Measurements from ENCODE around the gene AP2B1.
"Not testable (repeated sequence)": the region's sequence is repeated elsewhere in the genome, so short reads cannot be mapped to it uniquely, and the experiment has no call there.

The AP2B1 gene

DNA sequence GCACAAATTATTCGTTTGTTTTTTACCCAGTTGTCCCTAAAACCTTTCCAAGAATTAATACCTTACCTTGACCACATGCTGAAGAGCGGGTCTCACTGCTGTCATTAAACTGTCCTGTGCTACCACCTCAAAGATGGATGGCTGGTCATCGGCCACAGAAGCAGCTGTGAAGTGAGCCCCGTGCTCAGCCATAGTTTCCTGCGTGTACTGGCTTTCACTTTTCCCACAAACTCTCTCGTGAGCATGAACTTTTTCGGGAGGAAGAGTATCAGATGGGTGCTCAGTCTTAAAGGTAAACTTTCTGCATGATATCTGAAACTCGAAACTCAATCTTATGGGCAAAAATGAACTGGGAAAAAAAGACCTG, 9.3 kb upstream of the AP2B1 start:
- DNase-seq = no peak

DNA sequence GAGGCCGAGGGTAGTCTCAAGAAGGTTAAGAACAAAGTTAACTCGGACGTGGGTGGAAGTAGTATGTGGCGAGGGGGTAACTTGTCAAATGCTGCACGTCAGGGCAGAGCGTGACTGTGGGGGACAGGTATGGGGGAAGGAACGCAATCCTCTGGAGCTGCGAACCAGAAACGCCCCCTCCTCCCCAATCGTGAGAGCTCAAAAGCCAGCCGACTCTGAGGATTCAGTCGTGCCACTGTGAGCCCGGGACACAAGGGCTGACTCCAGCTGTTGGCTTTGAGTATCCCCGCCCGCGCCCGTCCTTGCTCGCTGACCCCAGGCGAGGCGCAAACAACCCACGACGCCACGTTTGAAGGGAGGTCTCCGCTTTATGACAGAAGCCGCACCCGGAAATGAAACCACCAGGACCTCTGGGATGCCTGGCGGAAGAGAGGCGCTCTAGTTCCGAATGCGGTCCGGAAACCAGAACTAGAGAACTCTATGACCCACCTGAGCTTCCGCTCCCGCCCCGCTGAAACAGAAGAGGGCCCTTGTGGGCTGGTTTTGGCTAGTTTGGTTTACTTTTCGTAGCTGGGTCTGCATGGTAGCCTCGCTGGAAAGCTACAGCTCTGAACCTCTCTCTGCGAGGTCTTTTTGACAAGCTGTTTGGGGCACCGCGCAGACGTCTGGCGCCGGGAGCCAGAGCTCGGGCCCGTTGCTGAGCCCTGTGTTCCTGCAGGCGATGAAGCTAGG, 8.8 kb upstream of the AP2B1 start, which contains the start of gene PEX12:
PEX12 (minus strand) TSS at position 375 of the 732 bp plus-strand sequence. CDS start 550 bp downstream, outside the sequence.
- DNase-seq = peak; percentile 92

DNA sequence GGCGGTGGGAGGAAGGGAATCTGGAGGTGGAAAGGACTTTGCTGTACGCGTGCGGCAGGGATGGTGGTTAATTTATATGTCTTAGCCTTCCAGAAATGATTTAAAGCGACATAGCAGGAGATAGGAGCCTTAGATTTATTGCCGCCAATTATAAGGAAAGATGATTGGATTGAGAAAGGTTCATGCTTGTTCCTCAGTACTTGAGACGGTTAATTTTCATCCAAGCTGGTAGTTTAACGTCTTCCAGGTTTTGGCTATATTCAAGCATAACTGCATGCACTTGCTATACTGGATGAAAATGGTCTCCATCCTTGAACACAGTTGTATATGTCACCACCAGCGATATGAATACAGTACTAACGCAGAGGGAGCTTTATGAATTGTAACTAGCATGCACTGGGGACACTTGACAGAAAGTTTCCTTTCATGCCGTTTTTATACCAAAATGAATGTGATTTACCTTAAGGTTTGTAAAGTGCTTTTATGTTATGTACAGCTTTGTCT, 8.1 kb upstream of the AP2B1 start:
- DNase-seq = no peak

DNA sequence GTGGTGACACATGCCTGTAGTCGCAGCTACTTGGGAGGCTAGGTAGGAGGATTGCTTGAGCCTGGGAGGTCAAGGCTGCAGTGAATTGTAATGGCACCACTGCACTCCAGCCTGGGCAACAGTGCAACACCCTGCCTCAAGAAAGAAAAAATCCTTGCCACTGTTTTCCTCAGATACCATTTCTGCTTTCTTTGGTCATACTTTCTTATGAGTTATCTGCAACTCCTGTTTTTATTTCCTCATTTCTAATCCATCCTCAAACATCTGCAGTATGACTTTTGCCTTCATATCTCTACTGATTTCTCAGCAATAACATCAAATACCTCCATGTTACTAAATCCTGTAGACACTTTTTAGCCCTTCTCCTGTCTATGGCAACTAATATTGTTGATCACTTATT, 3.1 kb upstream of the AP2B1 start:
- DNase-seq = no peak

DNA sequence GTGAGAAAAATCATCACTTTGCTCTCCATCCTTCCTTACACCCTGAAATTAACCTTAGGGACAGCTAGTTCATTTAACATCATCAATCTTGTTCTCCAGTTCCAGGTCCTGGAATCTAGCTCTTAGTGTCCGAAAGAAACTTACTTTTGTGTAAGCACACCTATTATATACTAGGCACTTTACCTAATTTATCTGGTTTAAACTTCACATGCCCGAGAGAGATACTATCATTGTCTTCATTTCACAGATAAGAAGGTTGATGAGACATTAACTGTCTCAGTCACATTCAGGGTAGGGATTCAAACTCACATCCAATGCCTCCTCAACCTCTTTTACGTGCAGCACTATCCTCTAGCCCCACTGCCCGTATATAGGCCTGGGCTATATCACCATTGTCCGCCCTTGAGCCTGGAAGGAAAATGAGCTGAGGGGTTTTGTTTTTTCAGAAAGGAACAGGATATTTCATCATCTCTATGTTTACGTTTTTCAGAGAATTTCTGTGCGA, 501 bp upstream of the AP2B1 start:
- DNase-seq = no peak

- DNase-seq = peak in 1 of 2 donors; percentile 31
Measured at GRCh38 chr17:35588196-35588920, 1.2 kb downstream of the AP2B1 start.

- no peak for DNase-seq
Measured at GRCh38 chr17:35596072-35596471, 8.9 kb downstream of the AP2B1 start.

DNA sequence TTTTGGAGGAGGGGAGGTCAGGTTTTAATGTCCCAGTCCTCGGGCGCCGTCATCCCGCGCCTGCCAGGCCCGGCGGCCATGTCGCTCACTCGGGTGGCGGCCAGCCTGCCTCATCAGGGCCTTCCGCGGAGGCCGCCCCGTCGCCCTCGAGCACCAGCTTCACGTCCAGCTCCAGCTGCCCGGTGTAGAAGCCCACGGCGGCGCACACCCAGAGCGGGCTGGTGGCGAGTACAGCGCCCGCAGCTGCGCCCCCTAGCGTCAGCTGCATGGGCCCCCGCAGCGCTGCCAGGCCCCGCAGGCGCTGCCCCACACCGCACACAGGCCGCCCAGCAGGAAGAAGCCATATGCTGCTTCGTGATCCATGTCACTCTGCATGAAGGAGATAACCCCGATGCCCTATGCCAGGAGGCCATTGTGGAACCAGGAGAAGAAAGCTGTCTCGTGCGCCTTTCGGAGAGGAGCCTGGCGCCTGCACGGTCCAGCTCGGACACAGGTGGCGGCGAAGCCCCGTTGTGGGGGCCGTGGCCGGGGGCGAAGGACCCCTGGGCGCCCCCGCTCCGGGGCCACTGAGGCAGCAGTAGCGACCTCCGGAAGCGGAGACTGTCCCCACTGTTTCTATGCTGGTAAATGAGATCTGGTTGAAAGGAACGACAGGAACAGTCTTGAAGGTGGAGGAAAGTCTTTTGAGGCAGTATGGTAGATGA, 9.6 kb downstream of the AP2B1 start:
- DNase-seq = no peak

DNA sequence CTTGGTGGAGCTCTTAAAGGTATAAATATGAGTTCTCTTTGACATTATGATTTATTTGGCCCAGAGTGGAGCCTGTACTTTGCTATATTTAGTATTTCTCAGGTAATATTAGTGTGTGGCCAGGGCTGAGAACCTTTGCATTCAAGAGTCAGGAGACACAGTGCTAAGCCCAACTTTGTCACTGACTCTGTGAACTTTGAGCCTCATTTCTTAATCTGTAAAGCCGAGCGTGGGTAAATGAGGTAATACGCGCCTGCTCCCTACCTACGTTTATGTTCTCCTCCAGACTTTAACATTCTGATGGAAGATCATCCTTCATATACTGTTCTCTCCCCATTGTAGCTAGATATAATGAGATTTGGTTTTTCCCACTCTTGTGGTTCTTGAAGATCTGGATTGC, 10.5 kb downstream of the AP2B1 start:
- no peak for DNase-seq

GRCh38 chr17:35603674-35604073, 16.6 kb downstream of the AP2B1 start:
- no peak for DNase-seq

DNA sequence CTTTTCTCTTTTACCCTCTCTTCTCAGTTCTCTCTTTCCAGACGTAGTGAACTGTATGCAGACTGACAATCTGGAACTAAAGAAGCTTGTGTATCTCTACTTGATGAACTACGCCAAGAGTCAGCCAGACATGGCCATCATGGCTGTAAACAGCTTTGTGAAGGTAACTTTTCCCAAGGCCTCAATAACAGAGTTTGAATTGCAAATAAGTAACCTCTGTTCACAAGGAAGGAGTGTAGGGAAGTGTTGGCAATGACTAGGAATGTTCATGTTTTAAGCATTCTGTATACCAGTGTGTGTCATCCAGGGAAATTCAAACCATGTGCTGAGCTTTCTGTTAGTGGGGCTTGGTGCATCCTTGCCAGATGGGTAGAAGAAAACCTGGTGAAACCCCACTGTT, 18.6 kb downstream of the AP2B1 start:
- no peak for DNase-seq

DNA sequence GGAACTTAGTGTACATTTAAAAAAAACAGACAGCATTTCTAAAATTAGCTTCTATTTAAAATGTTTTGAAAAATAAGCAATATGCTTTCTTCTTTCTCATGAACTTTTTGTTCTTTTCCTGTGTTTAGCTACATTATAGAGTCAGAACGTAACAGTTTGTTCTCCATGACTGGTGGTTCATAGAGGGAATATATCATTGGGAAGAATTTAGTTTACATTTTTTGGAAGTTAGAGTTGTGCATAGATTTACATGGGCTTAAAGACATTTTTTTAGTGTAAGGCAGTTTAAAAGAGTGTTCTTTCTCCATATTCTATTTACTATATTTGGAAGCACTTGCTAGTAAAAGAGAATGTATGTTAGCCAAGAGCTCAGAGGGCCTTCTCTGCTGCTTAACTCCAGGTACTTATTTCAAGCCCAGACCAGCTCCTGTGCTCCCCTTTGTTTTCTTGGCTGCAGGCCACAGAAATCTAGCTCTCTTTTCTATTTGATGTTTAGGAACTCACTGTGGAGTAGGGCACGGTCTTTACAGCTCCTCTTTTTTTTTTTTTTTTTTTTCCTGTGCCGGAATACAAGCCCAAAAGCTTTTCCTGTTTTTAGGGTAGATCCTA, 20.2 kb downstream of the AP2B1 start:
- DNase-seq = no peak

GRCh38 chr17:35609831-35610230, 22.7 kb downstream of the AP2B1 start:
- DNase-seq = no peak

- not testable (repeated sequence) for DNase-seq
Measured at GRCh38 chr17:35610746-35611145, 23.6 kb downstream of the AP2B1 start.

- peak; percentile 33 to 34 for DNase-seq
Measured at GRCh38 chr17:35612924-35613521, 25.9 kb downstream of the AP2B1 start.

- DNase-seq = no peak
Measured at GRCh38 chr17:35614810-35615209, 27.7 kb downstream of the AP2B1 start.

DNA sequence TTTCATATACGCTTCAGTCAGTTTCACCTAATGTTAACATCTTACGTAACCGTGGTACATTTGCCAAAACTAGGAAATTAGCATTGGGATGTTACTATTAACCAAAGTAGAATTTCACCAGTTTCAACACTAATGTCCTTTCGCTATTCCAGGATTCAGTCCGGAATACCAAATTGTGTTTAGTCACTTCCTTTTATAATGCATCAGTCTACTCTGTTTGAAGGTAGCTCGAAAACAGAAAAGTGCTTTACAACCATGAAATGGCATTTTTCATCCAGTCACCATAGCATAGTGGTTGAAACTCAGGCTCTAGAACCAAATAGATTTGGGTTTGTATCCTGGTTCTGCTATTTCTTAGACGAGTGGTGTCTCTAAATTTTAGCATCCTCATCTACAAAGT, 29.4 kb downstream of the AP2B1 start:
- no peak for DNase-seq

DNA sequence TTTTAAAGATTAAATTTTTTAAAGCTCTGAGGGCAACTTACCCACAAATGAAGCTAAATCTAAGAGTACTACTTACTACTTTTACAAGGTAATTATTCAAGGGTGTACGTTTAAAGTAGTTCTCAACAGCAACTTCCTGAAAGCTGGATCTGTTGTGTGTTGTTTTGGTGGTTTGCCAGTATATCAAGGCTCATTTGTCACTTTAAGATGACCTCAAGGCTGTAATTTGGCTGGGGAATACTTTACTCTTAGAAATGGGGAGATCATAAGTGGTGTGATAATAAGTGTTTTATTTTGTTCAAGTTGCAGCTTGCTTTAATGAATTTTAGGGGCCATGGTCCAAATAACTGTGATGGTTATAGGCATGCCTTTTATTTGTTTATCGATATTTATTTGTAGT, 30.4 kb downstream of the AP2B1 start:
- no peak for DNase-seq

- no peak for DNase-seq
Measured at GRCh38 chr17:35618628-35619027, 31.5 kb downstream of the AP2B1 start.

GRCh38 chr17:35621768-35622167, 34.6 kb downstream of the AP2B1 start:
- DNase-seq = no peak

GRCh38 chr17:35627417-35627816, 40.3 kb downstream of the AP2B1 start:
- DNase-seq = no peak

DNA sequence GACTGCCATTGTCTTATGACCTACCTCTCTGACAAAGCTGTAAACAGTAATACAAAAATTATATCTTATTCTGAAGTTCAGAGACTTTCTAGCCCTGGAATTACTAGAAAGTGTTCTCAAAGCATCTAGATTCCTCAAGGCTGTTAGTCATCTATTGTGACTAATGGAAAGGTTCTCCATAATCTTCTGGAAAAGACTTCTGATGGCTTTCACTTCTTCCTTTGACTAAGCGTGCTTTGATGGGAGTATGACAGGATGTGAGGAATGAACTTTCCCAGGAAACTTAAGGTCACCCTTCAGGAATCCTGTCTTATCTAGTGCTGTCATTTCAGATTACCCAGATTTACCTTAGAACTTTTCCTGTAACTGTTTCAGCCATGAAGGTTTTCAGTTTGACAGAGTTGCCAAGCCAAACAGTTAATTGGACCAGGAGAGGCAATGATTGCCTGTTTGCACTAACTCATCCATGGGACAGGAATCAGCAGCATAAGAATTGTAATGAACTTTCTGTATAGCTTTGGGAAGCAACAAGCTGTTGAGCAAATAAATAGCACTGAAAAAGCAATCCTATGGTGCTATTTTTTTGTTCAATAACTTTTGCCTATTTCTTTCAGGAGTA, 43.5 kb downstream of the AP2B1 start:
- no peak for DNase-seq
